Fibroblast of upper back skin (primary cell): ENCODE data around the gene MZF1.
"Not testable (repeated sequence)": the region's sequence is repeated elsewhere in the genome, so short reads cannot be mapped to it uniquely, and the experiment has no call there.

Source experiments
- DNase-seq: peaks from one replicate; pipeline ENCODE4 v3.0.0-alpha.2; 2013

Gene MZF1

DNA sequence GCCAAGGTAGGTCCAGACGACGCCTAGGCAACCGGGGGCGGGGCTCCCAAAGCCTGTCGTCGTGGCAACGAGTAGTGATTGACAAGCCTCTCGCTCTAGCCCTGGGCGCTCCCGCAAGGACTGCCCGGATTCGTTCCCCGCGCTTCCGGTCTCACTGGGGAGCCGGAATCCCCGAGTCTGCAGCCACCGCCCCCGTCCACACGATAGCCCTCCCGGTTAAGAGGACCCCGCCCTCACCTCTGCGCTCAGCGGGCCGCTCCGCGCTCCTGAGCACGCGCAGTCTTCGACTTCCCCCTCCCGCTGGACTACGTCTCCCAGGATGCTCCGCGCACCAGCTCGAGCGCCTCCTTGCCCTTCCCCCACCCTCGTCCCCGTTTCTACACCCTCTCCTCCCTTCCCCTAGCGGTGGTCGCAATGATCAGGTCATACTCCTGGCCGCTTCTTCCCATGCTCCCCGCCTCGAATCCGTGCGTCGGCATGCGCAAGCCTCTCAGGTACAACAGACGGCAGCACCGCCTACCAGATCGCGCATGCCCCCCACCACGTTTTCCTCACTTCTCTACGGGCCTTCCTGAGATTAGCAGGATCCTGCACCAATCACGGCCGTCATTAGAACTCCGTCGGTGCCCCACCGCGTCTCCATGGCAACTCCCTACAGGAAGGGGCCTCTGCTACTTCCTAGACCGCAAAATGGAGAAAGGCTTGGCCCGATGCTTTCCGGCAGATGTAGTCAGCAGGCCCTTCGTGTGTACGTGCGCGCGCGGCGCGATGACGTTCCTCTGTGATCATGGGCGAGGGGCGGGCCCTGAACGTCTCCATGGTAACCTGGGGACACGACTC is at the start of gene MZF1:
MZF1 (minus strand) TSS at position 518 of the 840 bp plus-strand sequence. CDS start 1,946 bp downstream, outside the sequence.
- peak; percentile 100 for DNase-seq

DNA sequence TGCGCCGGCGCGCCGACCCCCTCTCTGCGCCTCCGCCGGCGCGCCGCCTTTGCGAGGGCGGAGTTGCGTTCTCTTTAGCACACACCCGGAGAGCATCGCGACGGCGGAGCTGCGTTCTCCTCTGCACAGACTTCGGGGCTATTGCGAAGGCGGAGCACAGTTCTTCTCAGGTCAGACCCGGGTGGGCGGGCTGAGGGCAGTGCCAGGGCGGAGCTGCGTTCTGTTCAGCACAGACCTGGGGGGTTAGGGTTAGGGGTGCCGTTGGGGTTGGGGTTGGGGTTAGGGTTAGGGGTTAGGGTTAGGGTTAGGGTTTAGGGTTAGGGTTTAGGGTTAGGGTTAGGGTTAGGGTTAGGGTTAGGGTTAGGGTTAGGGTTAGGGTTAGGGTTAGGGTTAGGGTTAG is 34.1 kb upstream of the MZF1 start:
- not testable (repeated sequence) for DNase-seq

GRCh38 chr19:58606251-58606896 is 33.2 kb upstream of the MZF1 start:
- not testable (repeated sequence) for DNase-seq

- no peak for DNase-seq
Measured at GRCh38 chr19:58586133-58586765, 13.1 kb upstream of the MZF1 start.

DNA sequence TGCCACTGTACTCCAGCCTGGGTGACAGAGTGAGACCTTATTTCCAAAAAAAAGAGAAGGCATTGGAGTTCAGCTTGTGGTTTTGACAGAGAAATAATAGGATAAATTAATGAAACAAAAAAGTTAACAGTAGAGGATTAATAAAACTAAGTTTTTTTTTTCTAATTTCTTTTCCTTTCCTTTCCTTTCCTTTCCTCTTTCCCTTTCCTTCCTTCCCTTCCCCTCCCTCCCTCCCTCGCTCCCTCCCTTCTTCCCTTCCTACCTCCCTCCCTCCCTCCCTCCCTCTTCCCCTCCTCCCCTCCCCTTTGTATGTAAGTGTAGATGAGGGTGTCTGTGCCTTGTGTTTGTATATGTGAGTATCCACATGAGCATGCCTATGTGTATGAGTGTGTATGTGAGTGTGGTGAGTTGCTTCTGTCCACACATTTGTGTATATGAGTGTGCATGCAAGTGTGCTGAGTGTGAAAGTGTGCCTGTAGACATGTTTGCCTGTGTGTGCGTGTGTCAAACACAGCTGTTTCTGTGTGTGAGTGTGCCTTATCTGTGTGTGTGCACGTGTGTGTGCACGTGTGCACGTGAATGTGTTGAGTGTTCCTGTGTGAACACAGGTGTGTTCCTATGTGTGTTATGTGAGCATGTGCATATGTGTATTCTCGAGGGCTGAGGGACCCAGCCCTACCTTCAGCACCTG is 12.5 kb upstream of the MZF1 start:
- no peak for DNase-seq

GRCh38 chr19:58584498-58585441 is 11.6 kb upstream of the MZF1 start:
- no peak for DNase-seq

GRCh38 chr19:58582985-58583384 is 9.8 kb upstream of the MZF1 start:
- DNase-seq: no peak

DNA sequence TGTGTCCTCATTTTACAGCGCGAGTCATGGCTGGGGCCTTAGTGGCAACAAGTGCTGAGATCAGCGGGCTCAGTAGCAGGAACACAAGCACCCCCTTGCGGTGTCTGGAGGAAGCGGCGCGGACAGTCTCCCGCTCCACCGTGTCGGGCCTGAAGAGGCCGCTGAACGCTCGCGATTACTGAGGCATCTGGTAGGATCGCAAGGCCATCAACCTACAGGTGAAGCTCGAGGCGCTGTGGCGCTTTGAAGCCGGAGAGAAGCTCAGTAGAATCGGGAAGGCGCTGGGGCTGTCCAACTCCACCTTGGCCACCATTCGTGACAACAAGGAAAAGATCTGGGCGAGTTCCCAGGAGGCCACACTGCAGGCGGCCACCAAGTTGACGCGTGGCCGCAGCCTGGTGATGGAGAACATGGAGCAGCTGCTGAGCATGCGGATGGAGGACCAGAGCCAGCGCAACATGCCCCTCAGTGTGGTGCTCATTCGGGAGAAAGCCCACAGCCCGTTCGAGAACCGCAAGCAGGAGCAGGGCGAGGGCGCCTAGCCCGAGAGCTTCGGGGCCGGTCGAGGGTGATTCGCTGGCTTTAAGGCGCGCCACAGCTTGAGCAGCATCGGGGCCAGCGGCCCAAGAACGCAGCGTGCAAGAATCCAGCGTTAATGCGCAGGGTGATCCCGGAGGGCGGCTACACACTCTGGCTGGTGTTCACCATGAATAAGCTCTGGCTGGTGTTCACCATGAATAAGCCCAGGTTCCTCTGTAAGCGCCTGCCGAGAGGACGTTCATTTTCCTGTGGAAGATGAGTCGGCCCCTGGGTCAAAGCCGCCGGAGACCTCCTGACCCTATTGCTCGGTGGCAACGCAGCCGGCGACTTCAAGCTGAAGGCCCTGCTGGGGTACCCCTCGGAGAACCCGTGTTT is 8.3 kb upstream of the MZF1 start:
- peak; percentile 84 for DNase-seq

GRCh38 chr19:58579473-58580142 is 6.5 kb upstream of the MZF1 start:
- no peak for DNase-seq

DNA sequence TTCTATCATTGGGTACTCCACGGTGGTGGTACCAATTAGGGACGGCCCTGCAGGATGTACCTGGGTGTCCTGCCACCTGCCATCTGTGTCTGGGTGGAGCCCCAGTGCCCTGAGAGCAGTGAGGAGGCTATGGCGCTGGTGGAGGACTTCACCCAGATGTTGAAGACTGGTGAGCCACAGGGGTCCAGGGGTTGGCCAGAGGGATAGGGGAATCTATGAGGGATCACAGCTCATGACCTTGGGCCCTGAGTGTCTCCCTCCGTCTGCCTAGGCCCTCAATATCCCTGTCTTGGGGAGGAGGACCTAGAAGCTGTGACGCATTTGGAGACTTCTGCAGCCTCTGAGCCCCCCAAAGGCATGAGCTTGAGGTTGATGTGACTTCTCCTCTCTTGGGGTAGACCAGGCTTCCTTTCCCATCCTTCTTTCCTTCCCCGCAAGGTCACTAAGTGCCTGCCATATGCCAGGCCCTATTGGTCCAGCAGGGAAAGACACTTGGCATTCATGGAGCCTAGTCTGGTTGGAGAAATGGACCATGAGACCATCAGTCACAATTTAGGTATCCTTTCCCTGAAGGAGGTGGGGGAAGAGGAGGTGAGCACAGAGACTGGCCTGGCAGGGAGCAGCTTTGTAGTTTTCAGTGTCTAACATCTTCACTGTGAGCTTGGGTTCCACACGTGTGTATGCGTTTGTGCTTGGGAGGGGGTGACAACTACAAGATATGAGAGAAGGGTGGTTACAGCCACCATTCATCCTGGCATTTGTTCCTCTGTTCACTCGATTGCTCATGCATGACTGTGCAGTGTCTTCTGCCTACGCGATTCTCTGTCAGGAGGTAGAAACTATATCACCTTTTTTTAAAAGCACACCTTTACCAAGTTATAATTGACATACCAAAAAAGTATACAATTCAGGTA is 5.1 kb upstream of the MZF1 start:
- no peak for DNase-seq

DNA sequence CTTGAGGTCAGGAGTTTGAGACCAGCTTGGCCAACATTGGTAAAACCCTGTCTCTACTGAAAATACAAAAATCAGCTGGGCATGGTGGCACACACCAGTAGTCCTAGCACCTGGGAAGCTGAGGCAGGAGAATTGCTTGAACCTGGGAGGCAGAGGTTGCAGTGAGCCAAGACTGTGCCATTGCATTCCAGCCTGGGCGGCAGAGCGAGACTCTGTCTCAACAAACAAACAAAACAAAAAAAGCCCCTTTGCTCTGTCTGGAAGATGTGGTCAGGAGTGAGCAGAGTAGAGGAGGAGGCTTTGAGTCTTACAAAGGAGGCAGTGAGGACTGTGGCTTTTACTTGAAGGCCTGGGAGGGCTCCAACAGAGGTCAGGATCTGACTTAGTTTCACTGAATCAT is 4.4 kb upstream of the MZF1 start:
- not testable (repeated sequence) for DNase-seq

DNA sequence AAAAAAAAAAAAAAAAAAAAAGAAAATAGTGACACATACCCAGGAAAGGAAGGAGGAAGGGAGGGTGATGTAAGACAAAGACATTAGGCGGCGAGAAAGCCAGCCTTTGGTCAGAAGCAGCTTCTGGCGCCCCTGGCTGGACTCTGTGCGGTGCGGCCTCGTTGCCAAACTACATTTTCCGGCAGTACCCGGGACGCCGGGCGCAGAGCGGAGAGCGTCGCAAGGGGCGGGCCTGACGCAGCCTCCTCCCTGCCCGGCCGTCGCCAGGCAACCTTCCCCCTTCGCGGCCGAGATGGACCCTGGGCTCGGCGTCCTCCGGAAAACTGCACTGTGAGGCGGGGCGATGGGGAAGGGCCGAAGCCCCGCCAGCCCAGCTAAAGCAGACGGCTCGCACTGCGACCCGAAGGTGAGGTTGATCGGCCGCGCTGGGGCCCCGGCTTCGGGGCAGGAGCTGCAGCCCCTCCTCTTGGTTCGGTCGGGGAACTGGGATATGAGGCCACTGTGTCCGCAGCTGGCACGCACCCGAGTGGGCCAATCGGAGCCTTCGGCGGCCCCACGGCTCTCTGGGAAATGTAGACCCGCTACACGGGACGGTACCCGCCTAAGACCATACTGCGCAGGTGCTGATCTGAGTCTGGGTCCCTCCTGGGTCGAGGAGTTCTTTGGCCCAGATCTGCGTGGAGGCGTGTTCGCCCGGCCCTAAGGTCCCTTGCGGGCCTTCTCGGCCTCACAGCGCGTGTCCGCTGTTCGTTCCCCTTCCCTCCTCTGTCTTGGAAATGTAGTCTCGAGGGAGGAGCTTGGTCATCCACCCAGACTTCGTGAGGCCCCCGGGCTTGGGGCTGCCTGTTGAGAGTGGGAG is 2.3 kb upstream of the MZF1 start:
- peak; percentile 91 for DNase-seq

- no peak for DNase-seq
Measured at GRCh38 chr19:58573658-58574164, 576 bp upstream of the MZF1 start.

- no peak for DNase-seq
Measured at GRCh38 chr19:58572026-58572817, 913 bp downstream of the MZF1 start.

GRCh38 chr19:58571575-58571947 is 1.6 kb downstream of the MZF1 start:
- no peak for DNase-seq

DNA sequence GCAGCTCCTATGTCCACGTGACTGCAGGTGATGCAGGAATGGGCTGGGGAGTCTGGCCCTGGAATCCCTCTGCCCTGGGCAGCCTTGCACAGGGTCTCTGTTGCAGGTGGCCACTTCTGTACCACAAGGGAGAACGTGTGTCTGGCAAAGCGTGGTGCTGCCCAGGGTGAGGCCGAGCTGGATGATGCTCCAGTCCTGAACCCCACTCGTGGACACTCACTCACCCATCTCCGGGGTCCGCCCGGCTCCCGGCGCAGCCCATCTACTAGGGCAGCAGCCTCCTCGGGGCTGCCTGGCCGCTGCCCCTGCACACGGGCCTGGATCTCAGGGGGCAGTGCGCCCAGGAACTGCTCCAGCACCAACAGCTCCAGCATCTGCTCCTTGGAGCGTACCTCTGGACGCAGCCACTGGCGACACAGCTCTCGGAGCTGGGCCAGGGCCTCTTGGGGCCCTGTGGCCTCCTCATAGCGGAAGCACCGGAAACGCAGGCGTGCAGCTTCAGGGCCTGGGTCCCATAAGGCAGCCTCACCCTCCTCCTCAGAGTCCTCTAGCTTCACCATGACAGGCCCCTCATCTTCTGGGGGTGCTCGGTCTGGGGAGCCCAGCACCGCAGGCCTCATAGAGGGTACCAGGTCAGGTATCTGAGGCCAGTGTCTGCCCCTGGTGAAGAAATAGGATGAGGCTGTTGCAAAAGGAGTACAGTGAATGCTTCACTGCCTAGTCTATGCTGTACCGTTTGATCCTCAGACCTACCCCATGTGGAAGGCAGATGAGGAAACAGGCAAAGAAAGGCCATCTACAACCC is 2.2 kb downstream of the MZF1 start:
- no peak for DNase-seq
